HG03097 (cell line): Measurements from ENCODE around the gene MARCHF9.
A peak's percentile ranks its signal among the peaks of the same experiment; 100 is the strongest.

Experiments
- ATAC-seq: cut with Tn5 transposase; IDR thresholded peaks from one replicate; pipeline ENCODE4 v1.9.1; 2021; ENCODE audit not compliant: unreplicated experiment, low FRiP score

MARCHF9 gene

GRCh38 chr12:57782608-57783465 lies 27.9 kb downstream of the MARCHF9 start, which contains the start of gene TSFM:
TSS of gene TSFM (plus strand) at chr12:57782787. CDS start at chr12:57782802, 15 bp downstream.
- ATAC-seq = peak; percentile 77

DNA sequence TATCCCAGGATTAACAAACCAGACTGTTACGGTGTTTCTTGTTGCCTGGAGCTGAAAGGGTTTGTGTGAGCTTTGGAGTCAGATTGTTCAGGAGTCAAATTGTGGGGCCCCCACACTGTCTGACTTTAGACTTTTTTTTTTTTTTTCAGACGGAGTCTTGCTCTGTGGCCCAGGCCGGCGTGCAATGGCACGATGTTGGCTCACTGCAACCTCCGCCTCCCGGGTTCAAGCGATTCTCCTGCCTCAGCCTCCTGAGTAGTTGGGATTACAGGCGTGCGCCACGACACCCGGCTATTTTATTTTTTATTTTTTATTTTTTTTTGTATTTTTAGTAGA lies 28.5 kb downstream of the MARCHF9 start:
- no peak for ATAC-seq

GRCh38 chr12:57783861-57784260 lies 29.0 kb downstream of the MARCHF9 start:
- no peak for ATAC-seq

GRCh38 chr12:57793920-57794319 lies 39.0 kb downstream of the MARCHF9 start:
- no peak for ATAC-seq

- ATAC-seq = no peak
Observed at GRCh38 chr12:57795354-57795753, 40.5 kb downstream of the MARCHF9 start.

- no peak for ATAC-seq
Observed at GRCh38 chr12:57796996-57797395, 42.1 kb downstream of the MARCHF9 start.

GRCh38 chr12:57797933-57798332 lies 43.0 kb downstream of the MARCHF9 start:
- ATAC-seq = no peak

- no peak for ATAC-seq
Observed at GRCh38 chr12:57800965-57801364, 46.1 kb downstream of the MARCHF9 start.

DNA sequence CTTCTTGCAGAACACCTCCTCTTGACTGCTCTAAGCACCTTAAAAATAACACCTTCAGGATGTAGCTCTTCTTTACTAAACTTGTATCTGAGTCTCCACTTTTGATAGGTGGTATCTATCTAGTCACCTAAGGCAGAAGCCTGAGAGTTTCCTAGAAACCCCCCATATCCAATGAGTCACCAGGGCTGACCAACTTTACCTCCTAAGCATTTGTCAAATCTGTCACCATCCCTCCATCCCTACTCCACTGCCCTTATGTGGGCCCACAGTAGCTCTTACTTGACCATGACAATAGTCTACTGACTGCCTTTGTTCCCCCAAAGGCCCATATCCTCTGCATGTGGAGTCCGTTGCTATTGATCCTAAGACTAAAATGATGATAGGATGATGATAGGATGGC lies 47.7 kb downstream of the MARCHF9 start:
- no peak for ATAC-seq

- ATAC-seq = no peak
Observed at GRCh38 chr12:57803319-57803893, 48.5 kb downstream of the MARCHF9 start.

- no peak for ATAC-seq
Observed at GRCh38 chr12:57806677-57807076, 51.8 kb downstream of the MARCHF9 start.

DNA sequence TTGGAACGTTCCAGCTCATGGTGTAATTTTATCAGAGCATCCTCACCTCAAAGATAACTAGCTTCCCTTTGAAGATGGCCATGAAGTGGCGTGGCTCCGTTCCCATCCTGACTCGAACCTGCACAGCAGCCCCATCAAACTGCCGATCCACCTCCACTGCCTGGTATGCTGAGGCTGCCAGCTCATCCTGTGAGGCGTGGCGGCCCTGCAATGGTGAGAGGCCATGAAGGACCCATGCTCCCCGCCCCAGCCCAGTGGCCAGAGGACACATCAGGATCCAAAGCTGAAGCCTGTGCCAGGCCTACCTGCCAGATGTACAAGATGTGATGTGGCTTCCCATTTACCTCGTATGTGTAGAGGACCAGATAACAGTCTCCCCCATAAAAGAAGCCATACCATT lies 52.4 kb downstream of the MARCHF9 start:
- ATAC-seq = no peak

DNA sequence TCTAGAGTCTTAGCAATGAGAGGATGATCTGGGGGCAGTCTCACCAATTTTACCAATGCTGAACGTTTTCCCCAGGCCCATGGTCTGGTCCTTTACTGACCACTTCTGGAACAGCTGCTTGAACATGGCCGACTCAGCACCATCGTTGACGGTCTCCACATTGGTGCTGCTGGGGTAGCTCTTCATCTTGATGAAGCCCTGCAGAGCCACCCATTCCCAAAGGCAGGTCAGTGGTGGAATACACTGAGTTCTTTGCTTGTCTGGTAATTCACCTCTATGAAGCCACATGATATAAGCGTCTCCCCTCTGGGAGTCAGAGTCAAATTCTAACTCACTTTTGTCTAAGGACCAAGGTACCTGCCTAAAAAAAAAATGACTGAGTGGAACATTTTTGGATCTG lies 53.4 kb downstream of the MARCHF9 start:
- no peak for ATAC-seq

- ATAC-seq = no peak
Observed at GRCh38 chr12:57809425-57809824, 54.5 kb downstream of the MARCHF9 start.
